K562 (cell line): Measurements from ENCODE around the gene PRKACA. TPM values are rescaled to one million over a fixed set of nuclear protein-coding genes. Genes with fewer than 3 reads are reported as not detected.

ENCODE experiments used
- CBX3 ChIP-seq, 2 experiments: IDR thresholded peaks; 1 replicate in 1 of 2; 2 replicates in 1 of 2; pipeline ENCODE4 v1.6.1; 2012; ENCODE audit warnings: inconsistent platforms in 2 of 2, low read length in 2 of 2, borderline replicate concordance in 1 of 2, control low read depth in 1 of 2
- FIP1L1 ChIP-seq: fragments of 200-400 bp; formaldehyde crosslinking; IDR thresholded peaks from 2 replicates; pipeline ENCODE4 v1.6.1; 2018; ENCODE audit warnings: mild to moderate bottlenecking, low read depth, low read length; ENCODE audit not compliant: poor library complexity, severe bottlenecking
- KAT8 ChIP-seq: fragments of 450-650 bp; IDR thresholded peaks from 2 replicates; pipeline ENCODE4 v1.6.1; 2016; ENCODE audit warnings: low read depth, mild to moderate bottlenecking
- KDM5B ChIP-seq: fragments of 200-600 bp; sonication (generic); IDR thresholded peaks from 2 replicates; pipeline ENCODE4 v1.6.1; 2012; ENCODE audit warnings: low read depth, mild to moderate bottlenecking, moderate library complexity, low read length, control low read depth, inconsistent platforms; ENCODE audit not compliant: insufficient replicate concordance
- LARP7 ChIP-seq: fragments of 450-650 bp; IDR thresholded peaks from 2 replicates; pipeline ENCODE4 v1.6.1; 2016
- POLR2AphosphoS2 ChIP-seq: IDR thresholded peaks from 2 replicates; pipeline ENCODE4 v1.6.1; 2012; ENCODE audit warnings: low read length, improper control_type of control experiment
- POLR3A ChIP-seq: IDR thresholded peaks from 2 replicates; pipeline ENCODE4 v1.6.1; 2011; ENCODE audit warnings: borderline replicate concordance, mild to moderate bottlenecking, moderate library complexity; ENCODE audit not compliant: insufficient read length, insufficient read depth; ENCODE audit errors: extremely low read depth
- RNF2 ChIP-seq: sonication (generic); IDR thresholded peaks from 2 replicates; pipeline ENCODE4 v1.6.1; 2016
- ZNF143 ChIP-seq: sonication (generic); formaldehyde crosslinking; IDR thresholded peaks from 2 replicates; pipeline ENCODE4 v1.9.0; 2022; ENCODE audit warnings: mild to moderate bottlenecking, missing genetic modification reagents
- ZNF197 ChIP-seq: fragments of 200-800 bp; sonication (Bioruptor generic); IDR thresholded peaks from 2 replicates; pipeline ENCODE4 v1.6.1; 2016; ENCODE audit warnings: low read depth, missing genetic modification characterization, missing compliant biosample characterization
- ZNF436 ChIP-seq: fragments of 250-450, 450-650 bp; sonication (Bioruptor Pico); formaldehyde crosslinking; IDR thresholded peaks from 2 replicates; pipeline ENCODE4 v1.7.0; 2020; ENCODE audit warnings: mild to moderate bottlenecking
- polyA plus RNA-seq, 8 experiments: library from polyadenylated mRNA; depleted of rRNA in 4 of 8; stranded (reverse) in 5 of 8; unstranded in 3 of 8; fragments of >200 nt; fragmentation: Nextera tagmentation in 2 of 8; fragmentation: Illumina TruSeq in 1 of 8; extraction: Ambion mirVana in 2 of 8; extraction: Trizol in 1 of 8; gene quantifications; 2 replicates each; pipeline versions ENCODE4 v1.2.1 to v1.2.3, GENCODE V29; 2011 to 2014; ENCODE audit warnings: inconsistent platforms in 1 of 8, missing spikeins in 1 of 8
- total RNA-seq, 7 experiments: library from RNA; depleted of rRNA in 6 of 7; stranded (reverse); fragments of >200 nt in 6 of 7; fragmentation: Illumina TruSeq in 2 of 7; extraction: Trizol in 2 of 7; gene quantifications; 2 replicates each; pipeline versions ENCODE4 v1.2.1 to v1.2.3, GENCODE V29; 2011 to 2021; ENCODE audit warnings: low replicate concordance in 1 of 7
- TF ChIP-seq, protein P1 (sequence below): sonication (generic); formaldehyde crosslinking; IDR thresholded peaks from 2 replicates; pipeline ENCODE4 v1.8.0; 2022; ENCODE audit warnings: mild to moderate bottlenecking, low read depth, missing genetic modification reagents
- TF ChIP-seq, protein P2 (sequence below): sonication (generic); formaldehyde crosslinking; IDR thresholded peaks from 2 replicates; pipeline ENCODE4 v1.8.0; 2023; ENCODE audit warnings: mild to moderate bottlenecking, missing genetic modification reagents
- TF ChIP-seq, protein P3 (sequence below): fragments of 450-650 bp; IDR thresholded peaks from 2 replicates; pipeline ENCODE4 v1.7.0; 2016; ENCODE audit warnings: borderline replicate concordance
- TF ChIP-seq, protein P4 (sequence below): fragments of 250-450 bp; sonication (Bioruptor Pico); IDR thresholded peaks from 2 replicates; pipeline ENCODE4 v1.5.0; 2021; ENCODE audit warnings: mild to moderate bottlenecking, borderline replicate concordance
- TF ChIP-seq, protein P5 (sequence below): fragments of 250-450 bp; sonication (Bioruptor Pico); IDR thresholded peaks from 2 replicates; pipeline ENCODE4 v1.4.0; 2020
- TF ChIP-seq, protein P6 (sequence below), 3 experiments: fragments of 200-800 bp in 1 of 3; sonication (Bioruptor generic) in 1 of 3; sonication (generic) in 1 of 3; formaldehyde crosslinking in 1 of 3; IDR thresholded peaks; 2 replicates each; pipeline versions ENCODE4 v1.6.1 to v1.8.0; 2016 to 2022; ENCODE audit warnings: mild to moderate bottlenecking in 2 of 3, missing compliant biosample characterization in 2 of 3, missing genetic modification characterization in 2 of 3, missing genetic modification reagents in 1 of 3

The PRKACA gene
- total and polyA plus RNA-seq, 9 of the 15 experiments (the other 6 are each of a cell fraction or from before 2014, with no cell fraction given): 1.2 to 63.1 (median 13.0) TPM

DNA sequence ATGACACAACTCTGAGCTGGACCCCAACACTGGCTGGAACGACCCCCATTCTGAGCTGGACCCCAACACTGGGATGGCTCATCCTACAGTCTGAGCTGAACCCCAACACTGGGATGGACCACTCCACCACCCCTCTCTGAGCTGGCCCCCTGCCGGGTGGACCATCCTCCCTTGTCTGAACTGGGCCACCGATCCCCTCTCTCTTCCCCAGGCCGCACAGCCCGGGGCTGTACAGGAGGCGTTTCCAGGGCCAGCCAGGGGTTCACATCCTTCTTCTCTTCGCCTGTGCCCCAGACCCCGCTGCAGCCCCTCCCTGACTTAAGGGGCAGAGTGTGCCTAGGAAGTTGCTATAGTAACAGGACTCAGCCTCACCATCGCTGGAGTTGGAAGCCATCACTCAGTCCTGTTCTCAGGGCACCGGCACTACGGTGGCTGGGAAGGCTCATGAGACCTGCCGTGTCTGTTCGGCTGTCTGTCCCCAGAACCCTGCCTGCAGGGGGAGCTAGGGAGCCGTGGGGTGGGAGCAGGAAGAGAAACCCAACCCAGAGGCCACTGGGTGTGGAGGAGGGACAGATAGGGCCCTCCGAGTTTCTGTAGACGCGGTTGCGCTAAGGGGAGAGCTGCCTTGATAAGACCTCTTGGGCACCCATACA lies 3.7 kb downstream of the PRKACA start (continued):
- TF ChIP-seq POLR2AphosphoS2 (no peak), KAT8 (no peak), POLR3A (no peak), CBX3 (IDR thresholded peaks at IDR 0.05; ENCODE audit: borderline replicate concordance in 1 of 2, low read length in 2 of 2) (peak in 1 of 2 experiments; percentile 86; a peak in 2 of 3 replicates), RNF2 (no peak; the same call in 1 of the 2 replicates), LARP7 (no peak), ZNF143 (CRISPR knock-in tag) (no peak; the same call in 1 of the 2 replicates), KDM5B (no peak), ZNF197 (CRISPR knock-in tag) (no peak), ZNF436 (CRISPR knock-in tag) (no peak), FIP1L1 (no peak)
- TF ChIP-seq, protein P1, sequence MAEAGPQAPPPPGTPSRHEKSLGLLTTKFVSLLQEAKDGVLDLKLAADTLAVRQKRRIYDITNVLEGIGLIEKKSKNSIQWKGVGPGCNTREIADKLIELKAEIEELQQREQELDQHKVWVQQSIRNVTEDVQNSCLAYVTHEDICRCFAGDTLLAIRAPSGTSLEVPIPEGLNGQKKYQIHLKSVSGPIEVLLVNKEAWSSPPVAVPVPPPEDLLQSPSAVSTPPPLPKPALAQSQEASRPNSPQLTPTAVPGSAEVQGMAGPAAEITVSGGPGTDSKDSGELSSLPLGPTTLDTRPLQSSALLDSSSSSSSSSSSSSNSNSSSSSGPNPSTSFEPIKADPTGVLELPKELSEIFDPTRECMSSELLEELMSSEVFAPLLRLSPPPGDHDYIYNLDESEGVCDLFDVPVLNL (CRISPR knock-in tag): no peak
- TF ChIP-seq, protein P2, sequence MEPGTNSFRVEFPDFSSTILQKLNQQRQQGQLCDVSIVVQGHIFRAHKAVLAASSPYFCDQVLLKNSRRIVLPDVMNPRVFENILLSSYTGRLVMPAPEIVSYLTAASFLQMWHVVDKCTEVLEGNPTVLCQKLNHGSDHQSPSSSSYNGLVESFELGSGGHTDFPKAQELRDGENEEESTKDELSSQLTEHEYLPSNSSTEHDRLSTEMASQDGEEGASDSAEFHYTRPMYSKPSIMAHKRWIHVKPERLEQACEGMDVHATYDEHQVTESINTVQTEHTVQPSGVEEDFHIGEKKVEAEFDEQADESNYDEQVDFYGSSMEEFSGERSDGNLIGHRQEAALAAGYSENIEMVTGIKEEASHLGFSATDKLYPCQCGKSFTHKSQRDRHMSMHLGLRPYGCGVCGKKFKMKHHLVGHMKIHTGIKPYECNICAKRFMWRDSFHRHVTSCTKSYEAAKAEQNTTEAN (CRISPR knock-in tag): no peak
- TF ChIP-seq, protein P3, sequence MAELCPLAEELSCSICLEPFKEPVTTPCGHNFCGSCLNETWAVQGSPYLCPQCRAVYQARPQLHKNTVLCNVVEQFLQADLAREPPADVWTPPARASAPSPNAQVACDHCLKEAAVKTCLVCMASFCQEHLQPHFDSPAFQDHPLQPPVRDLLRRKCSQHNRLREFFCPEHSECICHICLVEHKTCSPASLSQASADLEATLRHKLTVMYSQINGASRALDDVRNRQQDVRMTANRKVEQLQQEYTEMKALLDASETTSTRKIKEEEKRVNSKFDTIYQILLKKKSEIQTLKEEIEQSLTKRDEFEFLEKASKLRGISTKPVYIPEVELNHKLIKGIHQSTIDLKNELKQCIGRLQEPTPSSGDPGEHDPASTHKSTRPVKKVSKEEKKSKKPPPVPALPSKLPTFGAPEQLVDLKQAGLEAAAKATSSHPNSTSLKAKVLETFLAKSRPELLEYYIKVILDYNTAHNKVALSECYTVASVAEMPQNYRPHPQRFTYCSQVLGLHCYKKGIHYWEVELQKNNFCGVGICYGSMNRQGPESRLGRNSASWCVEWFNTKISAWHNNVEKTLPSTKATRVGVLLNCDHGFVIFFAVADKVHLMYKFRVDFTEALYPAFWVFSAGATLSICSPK: no peak
- TF ChIP-seq, protein P4, sequence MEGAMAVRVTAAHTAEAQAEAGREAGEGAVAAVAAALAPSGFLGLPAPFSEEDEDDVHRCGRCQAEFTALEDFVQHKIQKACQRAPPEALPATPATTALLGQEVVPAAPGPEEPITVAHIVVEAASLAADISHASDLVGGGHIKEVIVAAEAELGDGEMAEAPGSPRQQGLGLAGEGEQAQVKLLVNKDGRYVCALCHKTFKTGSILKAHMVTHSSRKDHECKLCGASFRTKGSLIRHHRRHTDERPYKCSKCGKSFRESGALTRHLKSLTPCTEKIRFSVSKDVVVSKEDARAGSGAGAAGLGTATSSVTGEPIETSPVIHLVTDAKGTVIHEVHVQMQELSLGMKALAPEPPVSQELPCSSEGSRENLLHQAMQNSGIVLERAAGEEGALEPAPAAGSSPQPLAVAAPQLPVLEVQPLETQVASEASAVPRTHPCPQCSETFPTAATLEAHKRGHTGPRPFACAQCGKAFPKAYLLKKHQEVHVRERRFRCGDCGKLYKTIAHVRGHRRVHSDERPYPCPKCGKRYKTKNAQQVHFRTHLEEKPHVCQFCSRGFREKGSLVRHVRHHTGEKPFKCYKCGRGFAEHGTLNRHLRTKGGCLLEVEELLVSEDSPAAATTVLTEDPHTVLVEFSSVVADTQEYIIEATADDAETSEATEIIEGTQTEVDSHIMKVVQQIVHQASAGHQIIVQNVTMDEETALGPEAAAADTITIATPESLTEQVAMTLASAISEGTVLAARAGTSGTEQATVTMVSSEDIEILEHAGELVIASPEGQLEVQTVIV (CRISPR knock-in tag): no peak
- TF ChIP-seq, protein P5, sequence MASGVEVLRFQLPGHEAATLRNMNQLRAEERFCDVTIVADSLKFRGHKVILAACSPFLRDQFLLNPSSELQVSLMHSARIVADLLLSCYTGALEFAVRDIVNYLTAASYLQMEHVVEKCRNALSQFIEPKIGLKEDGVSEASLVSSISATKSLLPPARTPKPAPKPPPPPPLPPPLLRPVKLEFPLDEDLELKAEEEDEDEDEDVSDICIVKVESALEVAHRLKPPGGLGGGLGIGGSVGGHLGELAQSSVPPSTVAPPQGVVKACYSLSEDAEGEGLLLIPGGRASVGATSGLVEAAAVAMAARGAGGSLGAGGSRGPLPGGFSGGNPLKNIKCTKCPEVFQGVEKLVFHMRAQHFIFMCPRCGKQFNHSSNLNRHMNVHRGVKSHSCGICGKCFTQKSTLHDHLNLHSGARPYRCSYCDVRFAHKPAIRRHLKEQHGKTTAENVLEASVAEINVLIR: no peak
- TF ChIP-seq, protein P6, sequence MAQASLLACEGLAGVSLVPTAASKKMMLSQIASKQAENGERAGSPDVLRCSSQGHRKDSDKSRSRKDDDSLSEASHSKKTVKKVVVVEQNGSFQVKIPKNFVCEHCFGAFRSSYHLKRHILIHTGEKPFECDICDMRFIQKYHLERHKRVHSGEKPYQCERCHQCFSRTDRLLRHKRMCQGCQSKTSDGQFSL (CRISPR knock-in tag; IDR thresholded peaks at IDR 0.05): peak; percentile 76; the same call in 1 of the 2 replicates
- TF ChIP-seq, protein P6 (tag; IDR thresholded peaks at IDR 0.05): no peak
